Transverse colon (tissue), 4 donors: ENCODE results near the gene CSDE1. TPM values are rescaled to one million over a fixed set of nuclear protein-coding genes. Genes with fewer than 3 reads are reported as not detected.

ENCODE experiments used
- DNase-seq: peaks from one replicate; pipeline ENCODE4 v3.0.0-alpha.2; 2019
- H3K27ac ChIP-seq, 4 donors: fragments of 200-600 bp; sonication (generic); 2 replicates each; pipeline ENCODE4 v1.5.1; 2016 to 2018; ENCODE audit warnings: inconsistent platforms in 4 of 4
- H3K27me3 ChIP-seq: fragments of 200-600 bp; sonication (generic); 2 replicates; pipeline ENCODE4 v1.5.1; 2017; ENCODE audit warnings: inconsistent platforms
- H3K36me3 ChIP-seq, 4 donors: fragments of 200-600 bp; sonication (generic); 2 replicates each; pipeline ENCODE4 v1.5.1; 2017 to 2019; ENCODE audit warnings: inconsistent platforms in 4 of 4
- H3K4me1 ChIP-seq, 4 donors: fragments of 200-600 bp; sonication (generic); 2 replicates each; pipeline ENCODE4 v1.5.1; 2017 to 2020; ENCODE audit warnings: inconsistent platforms in 4 of 4
- H3K4me3 ChIP-seq, 4 donors: fragments of 200-600 bp; sonication (generic); 1 replicate in 1 of 4; 2 replicates in 3 of 4; pipeline versions ENCODE4 v1.5.1 to v1.6.1; 2017 to 2019; ENCODE audit warnings: inconsistent platforms in 4 of 4
- H3K9me3 ChIP-seq, 2 donors: fragments of 200-600 bp; sonication (generic); 2 replicates each; pipeline ENCODE4 v1.5.1; 2017 to 2019; ENCODE audit warnings: inconsistent platforms in 2 of 2
- EP300 ChIP-seq: sonication (generic); formaldehyde crosslinking; IDR thresholded peaks from one replicate; pipeline ENCODE4 v1.6.1; 2017; ENCODE audit warnings: antibody characterized with exemption, low read depth
- POLR2A ChIP-seq: fragments of 450-650 bp; IDR thresholded peaks from one replicate; pipeline ENCODE4 v1.6.1; 2016; ENCODE audit warnings: antibody characterized with exemption, mild to moderate bottlenecking, moderate library complexity
- POLR2AphosphoS5 ChIP-seq, 3 donors: sonication (generic); formaldehyde crosslinking; IDR thresholded peaks; one replicate each; pipeline ENCODE4 v1.6.1; 2016; ENCODE audit warnings: antibody characterized with exemption in 3 of 3
- WGBS, 2 donors: methylation state at CpG; one replicate each; pipeline ENCODE4 v1.1.5; 2018; ENCODE audit warnings: low coverage in 1 of 2; 5-methylcytosine and 5-hydroxymethylcytosine counted together
- in situ Hi-C, 4 donors: fragments of 200-750 bp; cut with MboI; loops; one replicate each; pipeline versions ENCODE4 v1.15.0 to v1.15.1; 2017; ENCODE audit warnings: low sequenced_read_pairs in 3 of 4, low pct_ligation_motif_present in 1 of 4, low pct_unique_long_range_greater_than_20kb in 1 of 4
- intact Hi-C: fragments of 100-400 bp; cut with DNase I; formaldehyde crosslinking; loops from one replicate; pipeline ENCODE4 v1.15.1; 2023; ENCODE audit warnings: low total_unique reads
- total RNA-seq, 4 donors: library from RNA; depleted of rRNA; stranded (reverse); fragments of >200 nt; gene quantifications; one replicate each; pipeline ENCODE4 v1.1.0, GENCODE V29; 2016
- TF ChIP-seq, protein P1 (sequence below), 5 experiments: fragments of 200-600 bp in 3 of 5; fragments of 450-650 bp in 2 of 5; sonication (generic) in 3 of 5; IDR thresholded peaks; 1 replicate in 2 of 5; 2 replicates in 3 of 5; pipeline ENCODE4 v1.5.1; 2016 to 2017; ENCODE audit warnings: antibody characterized with exemption in 5 of 5, inconsistent platforms in 3 of 5, mild to moderate bottlenecking in 2 of 5, moderate library complexity in 1 of 5

Gene CSDE1
- total RNA-seq, 4 donors from 2014 or later: 264 to 1,040 (median 739) TPM

DNA sequence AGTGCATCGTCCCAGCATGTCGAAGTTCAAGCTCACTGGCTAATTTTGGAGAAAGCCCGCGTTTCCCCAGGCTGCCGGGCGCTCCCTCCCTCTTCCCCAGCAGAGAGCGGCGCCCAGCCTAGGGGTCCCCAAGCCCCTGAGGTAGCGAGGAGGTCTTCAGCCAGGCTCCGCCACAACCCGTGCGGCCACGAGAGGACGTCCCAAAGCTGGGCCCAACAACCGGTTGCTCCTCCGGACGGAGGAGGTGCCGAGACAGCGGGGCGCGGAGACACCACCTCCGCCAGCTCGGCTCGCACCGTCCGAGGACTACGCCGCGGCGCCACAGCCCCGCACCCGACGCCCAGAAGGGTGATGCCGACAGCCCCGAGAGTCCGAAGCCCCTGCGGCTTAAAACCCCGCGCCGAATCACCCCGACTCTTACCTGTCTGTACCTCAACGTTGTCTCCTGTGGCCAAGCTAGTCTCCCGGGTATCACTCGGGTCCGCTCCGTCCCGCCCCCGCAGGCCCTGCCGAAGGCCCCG, 88.2 kb downstream of the CSDE1 start, which contains the start of gene DENND2C:
TSS of gene DENND2C (minus strand) at position 488 of the 521 bp plus-strand sequence. CDS start 44,065 bp downstream, outside the sequence.
- Histone ChIP-seq H3K4me3 (peak within 1 kb of the TSS; percentile 46 to 73 (median 54)), H3K9me3 (no peaks in the 10 kb centered on the region), H3K27me3 (no peaks in the 10 kb centered on the region), H3K4me1 (peaks cover 0 to 16% (median 5%) of the 10 kb centered on the region in 4 donors), H3K27ac (peak within 1 kb of the TSS; percentile 76 to 85 (median 81)), H3K36me3 (no peaks in the 10 kb centered on the region)
- no peak for DNase-seq
- intact Hi-C loops (no loop called here), in situ Hi-C loops (no loop called here)
- no peak for TF ChIP-seq EP300
- TF ChIP-seq, protein P1, sequence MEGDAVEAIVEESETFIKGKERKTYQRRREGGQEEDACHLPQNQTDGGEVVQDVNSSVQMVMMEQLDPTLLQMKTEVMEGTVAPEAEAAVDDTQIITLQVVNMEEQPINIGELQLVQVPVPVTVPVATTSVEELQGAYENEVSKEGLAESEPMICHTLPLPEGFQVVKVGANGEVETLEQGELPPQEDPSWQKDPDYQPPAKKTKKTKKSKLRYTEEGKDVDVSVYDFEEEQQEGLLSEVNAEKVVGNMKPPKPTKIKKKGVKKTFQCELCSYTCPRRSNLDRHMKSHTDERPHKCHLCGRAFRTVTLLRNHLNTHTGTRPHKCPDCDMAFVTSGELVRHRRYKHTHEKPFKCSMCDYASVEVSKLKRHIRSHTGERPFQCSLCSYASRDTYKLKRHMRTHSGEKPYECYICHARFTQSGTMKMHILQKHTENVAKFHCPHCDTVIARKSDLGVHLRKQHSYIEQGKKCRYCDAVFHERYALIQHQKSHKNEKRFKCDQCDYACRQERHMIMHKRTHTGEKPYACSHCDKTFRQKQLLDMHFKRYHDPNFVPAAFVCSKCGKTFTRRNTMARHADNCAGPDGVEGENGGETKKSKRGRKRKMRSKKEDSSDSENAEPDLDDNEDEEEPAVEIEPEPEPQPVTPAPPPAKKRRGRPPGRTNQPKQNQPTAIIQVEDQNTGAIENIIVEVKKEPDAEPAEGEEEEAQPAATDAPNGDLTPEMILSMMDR (IDR thresholded peaks at IDR 0.05): peak in 1 of 5 experiments; percentile 7
- WGBS, 2 donors: 1% methylated on average over 31 of the region's 50 CpGs; no CpG with 5 or more reads in 1 of the 2 donors

- H3K9me3 ChIP-seq: no peaks in the 10 kb centered on the region
- WGBS, 2 donors: 49% methylated on average over 6 to 13 of the region's 13 CpGs
- in situ Hi-C loops: no loop called here
- H3K36me3 ChIP-seq: no peaks in the 10 kb centered on the region
- no peaks in the 10 kb centered on the region for H3K27me3 ChIP-seq
- TF ChIP-seq EP300 (no peak), POLR2A (no peak), POLR2AphosphoS5 (IDR thresholded peaks at IDR 0.05) (no peak)
- TF ChIP-seq, protein P1 (IDR thresholded peaks at IDR 0.05): no peak
- peak overlapping the region; percentile 76 to 85 (median 81) for H3K27ac ChIP-seq
- intact Hi-C loops: no loop called here
- H3K4me3 ChIP-seq: peak overlapping the region; percentile 46 to 73 (median 54)
- H3K4me1 ChIP-seq: peaks cover 0 to 16% (median 5%) of the 10 kb centered on the region in 4 donors
- no peak for DNase-seq
These were observed 88.8 kb downstream of the CSDE1 start for GRCh38 chr1:114668784-114669561.

- in situ Hi-C loops (no loop called here), intact Hi-C loops (no loop called here)
- Histone ChIP-seq H3K4me1 (peaks cover 0 to 16% (median 5%) of the 10 kb centered on the region in 4 donors), H3K36me3 (no peaks in the 10 kb centered on the region), H3K4me3 (no peak overlapping the region), H3K27me3 (no peaks in the 10 kb centered on the region), H3K9me3 (no peaks in the 10 kb centered on the region), H3K27ac (no peak overlapping the region)
- 64 to 87% methylated on average over 4 of the region's 4 CpGs for WGBS, 2 donors
- no peak for TF ChIP-seq POLR2AphosphoS5 (IDR thresholded peaks at IDR 0.05)
- TF ChIP-seq EP300: no peak
- no peak for TF ChIP-seq POLR2A
- TF ChIP-seq, protein P1 (IDR thresholded peaks at IDR 0.05): no peak
- DNase-seq: no peak
These were observed 89.4 kb downstream of the CSDE1 start for GRCh38 chr1:114668373-114668772.

DNA sequence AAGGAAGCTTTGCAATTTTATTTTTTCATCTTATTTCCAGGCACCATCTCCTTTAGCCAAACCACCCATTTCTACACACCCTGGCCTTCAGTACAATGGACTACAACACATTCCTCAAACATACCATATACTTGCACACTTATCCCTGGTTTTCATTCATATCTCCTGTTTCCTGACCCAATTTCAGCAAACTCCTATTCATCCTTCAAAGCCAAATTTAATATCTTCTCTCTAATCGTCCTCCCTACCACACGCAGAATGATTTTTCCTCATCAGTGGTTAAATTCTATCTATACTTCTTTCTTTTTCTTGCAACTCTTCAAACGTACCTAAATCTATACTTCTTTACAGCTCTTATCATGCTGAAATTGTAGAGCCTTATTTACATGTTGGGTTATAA, 90.8 kb downstream of the CSDE1 start:
- peaks cover 0 to 16% (median 5%) of the 10 kb centered on the region in 4 donors for H3K4me1 ChIP-seq
- intact Hi-C loops: no loop called here
- in situ Hi-C loops: no loop called here
- DNase-seq: no peak
- no peak overlapping the region for H3K4me3 ChIP-seq
- no peak overlapping the region for H3K27ac ChIP-seq
- H3K27me3 ChIP-seq: no peaks in the 10 kb centered on the region
- whole genome bisulfite sequencing, 2 donors: 85% methylated on average over 3 of the region's 3 CpGs
- H3K9me3 ChIP-seq: no peaks in the 10 kb centered on the region
- H3K36me3 ChIP-seq: no peaks in the 10 kb centered on the region
- TF ChIP-seq POLR2A (no peak), POLR2AphosphoS5 (IDR thresholded peaks at IDR 0.05) (no peak), EP300 (no peak)
- TF ChIP-seq, protein P1 (IDR thresholded peaks at IDR 0.05): no peak
